IPS-NIHi7 (cell line): ENCODE measurements around the gene RSPO4.

Source experiments
- DNase-seq: peaks from one replicate; pipeline ENCODE4 v3.0.0; 2012; ENCODE audit warnings: mixed read lengths; ENCODE audit errors: extremely low spot score

The RSPO4 gene

GRCh38 chr20:910132-910869, 91.8 kb downstream of the RSPO4 start:
- DNase-seq = no peak

DNA sequence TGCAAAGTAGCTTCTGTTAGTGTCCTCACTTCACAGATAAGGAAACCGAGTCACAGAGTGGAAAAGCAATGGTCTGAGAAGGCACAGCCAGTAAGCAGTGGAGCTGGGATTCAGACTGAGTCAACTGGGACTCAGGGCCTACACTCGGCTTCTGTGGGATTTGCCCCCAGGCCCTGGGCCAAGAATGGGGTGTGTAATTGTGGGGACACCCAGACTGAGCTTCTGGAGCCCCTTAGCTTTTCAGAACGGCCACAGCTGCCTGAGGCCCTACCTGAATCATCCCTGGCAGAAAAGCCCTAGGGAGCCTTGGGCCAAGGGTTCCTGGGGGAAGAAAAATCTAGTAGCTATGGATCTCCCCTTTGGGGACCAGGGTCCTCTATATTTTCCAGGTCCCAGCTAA, 92.5 kb downstream of the RSPO4 start:
- no peak for DNase-seq
